Measurements from ENCODE around the gene SS18.
A peak's percentile ranks its signal among the peaks of the same experiment; 100 is the strongest.

Gene SS18

GRCh38 chr18:26071020-26071419 lies 19.4 kb downstream of the SS18 start:
- peak; percentile 55 for FAIRE-seq

- FAIRE-seq = no peak
These were observed 31.1 kb downstream of the SS18 start for GRCh38 chr18:26059357-26059756.

GRCh38 chr18:26057344-26057773 lies 33.1 kb downstream of the SS18 start:
- no peak for FAIRE-seq

GRCh38 chr18:26056291-26056690 lies 34.1 kb downstream of the SS18 start:
- FAIRE-seq = no peak

- no peak for FAIRE-seq
These were observed 37.9 kb downstream of the SS18 start for GRCh38 chr18:26052505-26052904.

GRCh38 chr18:26051843-26052242 lies 38.6 kb downstream of the SS18 start:
- peak; percentile 85 for FAIRE-seq

GRCh38 chr18:26046419-26047077 lies 43.9 kb downstream of the SS18 start:
- FAIRE-seq = no peak

- no peak for FAIRE-seq
These were observed 45.6 kb downstream of the SS18 start for GRCh38 chr18:26044807-26045206.

GRCh38 chr18:26040051-26040656 lies 50.3 kb downstream of the SS18 start:
- FAIRE-seq = no peak

GRCh38 chr18:26039203-26039602 lies 51.2 kb downstream of the SS18 start:
- peak; percentile 51 for FAIRE-seq

- no peak for FAIRE-seq
These were observed 53.8 kb downstream of the SS18 start for GRCh38 chr18:26036635-26037034.

- FAIRE-seq = no peak
These were observed 55.4 kb downstream of the SS18 start for GRCh38 chr18:26034850-26035497.

- no peak for FAIRE-seq
These were observed 67.8 kb downstream of the SS18 start for GRCh38 chr18:26022585-26022984.

GRCh38 chr18:26021061-26021754 lies 69.2 kb downstream of the SS18 start:
- no peak for FAIRE-seq

- peak; percentile 41 for FAIRE-seq
These were observed 72.5 kb downstream of the SS18 start for GRCh38 chr18:26017929-26018328.

- FAIRE-seq = no peak
These were observed 76.0 kb downstream of the SS18 start for GRCh38 chr18:26014462-26014861.

- no peak for FAIRE-seq
These were observed 81.8 kb downstream of the SS18 start for GRCh38 chr18:26008619-26009018.

GRCh38 chr18:26008096-26008495 lies 82.3 kb downstream of the SS18 start:
- no peak for FAIRE-seq

GRCh38 chr18:26005950-26006349 lies 84.5 kb downstream of the SS18 start:
- FAIRE-seq = no peak

- FAIRE-seq = no peak
These were observed 85.6 kb downstream of the SS18 start for GRCh38 chr18:26004832-26005231.

GRCh38 chr18:26003817-26004216 lies 86.6 kb downstream of the SS18 start:
- FAIRE-seq = no peak

GRCh38 chr18:26003356-26003755 lies 87.1 kb downstream of the SS18 start:
- no peak for FAIRE-seq

GRCh38 chr18:26002375-26002910 lies 88.0 kb downstream of the SS18 start:
- no peak for FAIRE-seq
